Adrenal gland (tissue), 5 donors: ENCODE measurements around the gene RARB.

Experiments
- POLR2A ChIP-seq, 2 donors: fragments of 450-650 bp; IDR thresholded peaks; one replicate each; pipeline ENCODE4 v1.6.1; 2017; ENCODE audit warnings: antibody characterized with exemption in 2 of 2, mild to moderate bottlenecking in 2 of 2, moderate library complexity in 1 of 2
- TF ChIP-seq, protein P1 (sequence below), 6 experiments: fragments of 450-650 bp in 4 of 6; fragments of 200-600 bp in 2 of 6; sonication (generic) in 1 of 6; IDR thresholded peaks; 1 replicate in 5 of 6; 2 replicates in 1 of 6; pipeline versions ENCODE4 v1.5.1 to v1.8.0; 2016 to 2021; ENCODE audit warnings: antibody characterized with exemption in 6 of 6, mild to moderate bottlenecking in 2 of 6, moderate library complexity in 1 of 6
- donor health status: DM: no; HTN: no; CAD: no.

DNA sequence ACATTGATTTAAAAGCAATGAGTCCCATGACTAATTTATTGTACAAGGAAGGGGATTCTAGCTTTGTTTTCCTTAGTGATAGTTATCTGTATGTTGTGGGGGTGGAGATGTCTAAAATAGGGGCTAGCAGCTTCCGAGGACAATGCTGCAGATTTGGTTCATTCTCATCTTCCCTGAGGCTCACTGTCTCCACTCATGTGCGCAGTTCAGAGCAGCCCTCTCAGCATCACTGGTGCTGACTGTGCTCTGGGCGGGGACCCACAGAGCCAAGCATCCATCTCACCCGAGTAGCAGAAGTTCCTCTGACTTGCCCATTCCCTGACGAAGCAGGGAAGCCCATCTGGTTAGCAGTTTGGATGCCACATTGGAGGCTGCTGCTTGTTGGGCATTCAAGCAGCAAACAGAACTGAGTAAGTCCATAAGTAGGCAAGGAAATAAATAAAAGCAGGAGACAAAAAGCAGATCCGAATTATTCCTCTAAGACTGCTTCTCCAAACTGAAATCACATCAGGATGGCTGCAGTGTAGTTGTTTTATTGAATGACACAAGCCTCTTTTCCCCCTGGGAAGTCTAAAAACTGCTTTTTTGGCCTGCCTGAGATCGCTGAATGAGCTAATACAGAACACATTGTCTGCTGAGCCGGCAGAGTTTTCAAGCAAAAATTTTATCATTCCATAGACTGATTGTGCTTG lies 27.5 kb downstream of the RARB start:
- TF ChIP-seq, protein P1, sequence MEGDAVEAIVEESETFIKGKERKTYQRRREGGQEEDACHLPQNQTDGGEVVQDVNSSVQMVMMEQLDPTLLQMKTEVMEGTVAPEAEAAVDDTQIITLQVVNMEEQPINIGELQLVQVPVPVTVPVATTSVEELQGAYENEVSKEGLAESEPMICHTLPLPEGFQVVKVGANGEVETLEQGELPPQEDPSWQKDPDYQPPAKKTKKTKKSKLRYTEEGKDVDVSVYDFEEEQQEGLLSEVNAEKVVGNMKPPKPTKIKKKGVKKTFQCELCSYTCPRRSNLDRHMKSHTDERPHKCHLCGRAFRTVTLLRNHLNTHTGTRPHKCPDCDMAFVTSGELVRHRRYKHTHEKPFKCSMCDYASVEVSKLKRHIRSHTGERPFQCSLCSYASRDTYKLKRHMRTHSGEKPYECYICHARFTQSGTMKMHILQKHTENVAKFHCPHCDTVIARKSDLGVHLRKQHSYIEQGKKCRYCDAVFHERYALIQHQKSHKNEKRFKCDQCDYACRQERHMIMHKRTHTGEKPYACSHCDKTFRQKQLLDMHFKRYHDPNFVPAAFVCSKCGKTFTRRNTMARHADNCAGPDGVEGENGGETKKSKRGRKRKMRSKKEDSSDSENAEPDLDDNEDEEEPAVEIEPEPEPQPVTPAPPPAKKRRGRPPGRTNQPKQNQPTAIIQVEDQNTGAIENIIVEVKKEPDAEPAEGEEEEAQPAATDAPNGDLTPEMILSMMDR (IDR thresholded peaks at IDR 0.05): no peak
- TF ChIP-seq POLR2A (IDR thresholded peaks at IDR 0.05): no peak
